Measurements from ENCODE around the gene MPP7.

MPP7 gene

DNA sequence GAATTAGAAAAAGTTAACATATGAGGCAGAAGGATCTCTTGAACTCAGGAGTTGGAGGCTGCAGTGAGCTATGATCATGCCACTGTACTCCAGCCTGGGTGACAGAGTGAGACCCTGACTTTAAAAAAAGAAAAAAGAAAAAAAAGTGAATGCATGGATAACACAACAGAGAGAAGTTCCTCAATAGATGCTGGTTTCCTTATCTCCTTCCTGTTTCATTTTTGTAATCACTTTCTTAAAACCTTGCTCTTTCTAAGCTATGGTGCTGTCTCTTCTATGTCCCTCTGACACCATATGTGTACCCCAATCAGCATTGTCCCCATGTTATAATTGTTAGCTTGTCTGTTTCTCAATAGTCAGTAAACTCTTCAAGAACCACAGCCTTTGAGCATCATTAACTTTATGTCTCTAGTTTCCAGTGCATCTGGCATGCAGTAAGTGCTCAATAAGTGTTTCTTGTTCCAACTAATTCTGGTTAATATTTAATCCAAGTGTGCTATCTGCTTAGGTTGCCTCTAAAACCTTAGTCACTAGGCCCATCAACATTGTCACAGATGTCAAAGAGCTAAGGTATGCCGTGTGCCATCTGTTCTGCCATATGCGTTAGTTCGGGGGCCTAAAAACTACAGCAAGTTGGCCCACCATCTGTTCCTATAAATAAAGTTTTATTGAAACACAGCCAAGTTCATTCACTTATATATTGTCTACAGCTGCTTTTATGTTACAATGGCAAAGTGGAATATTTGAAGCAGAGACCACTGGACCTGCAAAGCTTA is 36.2 kb downstream of the MPP7 start:
- DNase-seq (ENCODE audit: low spot score), result no peak

GRCh38 chr10:28263136-28263857 is 39.6 kb downstream of the MPP7 start:
- DNase-seq (ENCODE audit: low spot score), result no peak

GRCh38 chr10:28256776-28257175 is 46.1 kb downstream of the MPP7 start:
- no peak for DNase-seq (ENCODE audit: low spot score)

GRCh38 chr10:28254290-28254985 is 48.4 kb downstream of the MPP7 start:
- DNase-seq (ENCODE audit: low spot score), result no peak

DNA sequence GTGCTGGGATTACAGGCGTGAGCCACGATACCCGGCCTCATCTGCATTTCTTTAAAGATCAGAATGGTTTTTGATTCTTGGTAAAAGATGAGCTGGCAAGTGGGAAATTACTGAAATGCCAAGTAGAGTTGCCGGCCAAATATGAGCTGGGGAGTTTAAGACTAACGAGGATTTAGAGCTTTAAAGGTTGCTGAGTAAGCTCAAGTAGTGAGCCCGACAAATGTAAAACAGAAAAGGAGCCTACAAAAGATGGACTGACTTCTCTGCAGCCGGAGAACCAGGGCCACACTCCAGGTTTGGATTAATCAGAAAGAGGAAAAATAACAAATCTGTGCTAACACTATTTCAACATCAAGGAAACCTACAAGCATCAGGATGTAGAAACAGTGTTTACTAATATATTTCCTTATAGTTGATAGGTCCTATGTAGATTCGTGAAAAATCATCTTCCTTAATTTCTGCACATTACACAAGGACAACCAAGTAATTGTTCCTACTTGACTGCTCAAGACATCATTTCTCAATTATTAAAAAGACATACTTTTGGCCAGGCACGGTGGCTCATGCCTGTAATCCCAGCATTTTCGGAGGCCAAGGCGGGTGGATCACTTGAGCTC is 49.6 kb downstream of the MPP7 start:
- DNase-seq (ENCODE audit: low spot score), result no peak
